Activated naive CD4-positive, alpha-beta T cell treated with anti-CD3 and anti-CD28 coated beads, Interleukin-2, amount 10 ng/mL, durations not matched to agents 7 days and 5 days (primary cell): ENCODE measurements around the gene PPIB.

ENCODE experiments used
- CTCF ChIA-PET: fragments of 350-600 bp; sonication (Branson Sonifier 250); formaldehyde crosslinking; loops from one replicate; lab custom pipeline; 2021; ENCODE audit warnings: antibody characterized with exemption; lab: Charles Lee
- DNase-seq: peaks from one replicate; pipeline ENCODE4 v3.0.0-alpha.2; 2020
- H3K27ac Mint-ChIP-seq: one replicate; pipeline ENCODE4 v1.8.0; 2021; ENCODE audit warnings: mild to moderate bottlenecking, moderate library complexity, mixed read lengths
- H3K27me3 Mint-ChIP-seq: one replicate; pipeline ENCODE4 v1.8.0; 2021; ENCODE audit warnings: mild to moderate bottlenecking, mixed read lengths
- H3K36me3 Mint-ChIP-seq: one replicate; pipeline ENCODE4 v1.8.0; 2021; ENCODE audit warnings: mixed read lengths
- H3K4me1 Mint-ChIP-seq: one replicate; pipeline ENCODE4 v1.8.0; 2021; ENCODE audit warnings: mixed read lengths
- H3K4me3 Mint-ChIP-seq: one replicate; pipeline ENCODE4 v1.8.0; 2021; ENCODE audit warnings: mild to moderate bottlenecking, moderate library complexity, mixed read lengths
- H3K9me3 Mint-ChIP-seq: one replicate; pipeline ENCODE4 v1.8.0; 2021; ENCODE audit warnings: mixed read lengths

PPIB gene

DNA sequence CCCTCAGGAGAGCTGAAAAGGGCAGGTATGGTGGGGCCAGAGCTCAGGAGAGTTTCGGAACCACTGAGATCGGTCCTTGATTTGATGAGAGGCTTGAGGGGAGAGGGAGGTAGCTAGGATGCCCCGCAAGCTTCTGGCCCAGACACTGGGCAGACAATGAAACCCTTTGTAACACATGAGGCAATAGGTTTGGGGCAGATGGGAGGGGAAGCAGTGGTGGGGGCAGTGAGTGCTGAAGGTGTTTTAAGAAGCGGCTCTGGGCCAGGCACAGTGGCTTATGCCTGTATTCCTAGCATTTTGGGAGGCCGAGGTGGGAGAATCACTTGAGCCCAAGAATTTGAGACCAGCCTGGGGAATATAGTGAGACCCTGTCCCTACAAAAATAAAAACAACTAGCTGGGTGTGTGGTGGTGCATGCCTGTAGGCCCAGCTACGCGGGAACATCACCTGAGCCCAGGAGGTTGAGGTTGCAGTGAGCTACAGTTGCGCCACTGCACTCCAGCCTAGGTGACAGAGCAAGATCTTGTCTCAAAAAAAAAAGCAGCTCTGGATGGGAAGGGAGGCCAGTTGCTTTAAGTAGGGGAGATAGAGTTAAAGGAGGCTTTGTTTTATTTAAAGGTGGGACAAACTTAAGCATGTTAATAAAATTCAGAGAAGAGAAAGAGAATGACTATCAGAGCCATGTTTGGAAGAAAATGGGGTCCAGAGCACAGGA, 20.9 kb downstream of the PPIB start:
- no peak for DNase-seq
- H3K9me3 Mint-ChIP-seq: no peaks in the 10 kb centered on the region
- H3K4me3 Mint-ChIP-seq: no peak overlapping the region
- CTCF ChIA-PET: no interaction called here
- H3K4me1 Mint-ChIP-seq: no peaks in the 10 kb centered on the region
- H3K27me3 Mint-ChIP-seq: no peaks in the 10 kb centered on the region
- H3K36me3 Mint-ChIP-seq: peaks cover 12% of the 10 kb centered on the region
- H3K27ac Mint-ChIP-seq: peak overlapping the region; percentile 25

DNA sequence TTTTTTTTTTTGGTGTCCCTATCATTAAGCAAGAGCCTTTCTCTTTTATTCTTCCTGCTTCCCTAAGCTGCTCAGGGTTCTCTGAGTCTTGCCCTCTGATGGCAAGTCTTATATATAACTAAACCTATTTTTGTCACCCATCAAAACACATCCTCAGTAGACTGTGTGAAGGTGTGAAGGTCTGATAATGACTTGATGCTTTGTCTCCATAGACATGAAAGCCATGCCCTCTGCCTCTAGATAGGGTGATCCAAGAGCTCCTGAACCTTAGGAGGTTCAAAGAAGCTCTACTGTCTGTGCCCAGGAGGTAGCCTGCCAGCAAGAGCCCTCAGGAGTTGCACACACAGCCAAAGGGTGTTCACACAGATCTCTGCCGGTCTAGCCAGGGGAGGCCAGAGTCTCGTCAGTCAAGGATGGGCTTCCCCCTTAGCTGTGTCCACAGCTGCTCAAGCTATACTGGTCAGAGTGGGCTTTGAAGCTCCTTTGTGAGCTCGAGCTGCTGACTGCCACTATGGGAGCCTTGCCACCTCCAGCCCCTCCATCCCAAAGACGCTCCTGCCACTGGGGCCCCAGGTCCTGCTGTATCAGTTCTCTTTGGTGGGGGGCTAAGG, 24.4 kb downstream of the PPIB start:
- Mint-ChIP-seq H3K27ac (no peak overlapping the region), H3K9me3 (no peaks in the 10 kb centered on the region), H3K4me1 (no peaks in the 10 kb centered on the region), H3K36me3 (peaks cover 35% of the 10 kb centered on the region), H3K4me3 (no peak overlapping the region), H3K27me3 (no peaks in the 10 kb centered on the region)
- CTCF ChIA-PET: interaction anchor here (0.8 kb wide), 1 partner anchor 15 kb away, joined by 3 read pairs; no protein-coding TSS in a partner anchor
- DNase-seq: no peak

DNA sequence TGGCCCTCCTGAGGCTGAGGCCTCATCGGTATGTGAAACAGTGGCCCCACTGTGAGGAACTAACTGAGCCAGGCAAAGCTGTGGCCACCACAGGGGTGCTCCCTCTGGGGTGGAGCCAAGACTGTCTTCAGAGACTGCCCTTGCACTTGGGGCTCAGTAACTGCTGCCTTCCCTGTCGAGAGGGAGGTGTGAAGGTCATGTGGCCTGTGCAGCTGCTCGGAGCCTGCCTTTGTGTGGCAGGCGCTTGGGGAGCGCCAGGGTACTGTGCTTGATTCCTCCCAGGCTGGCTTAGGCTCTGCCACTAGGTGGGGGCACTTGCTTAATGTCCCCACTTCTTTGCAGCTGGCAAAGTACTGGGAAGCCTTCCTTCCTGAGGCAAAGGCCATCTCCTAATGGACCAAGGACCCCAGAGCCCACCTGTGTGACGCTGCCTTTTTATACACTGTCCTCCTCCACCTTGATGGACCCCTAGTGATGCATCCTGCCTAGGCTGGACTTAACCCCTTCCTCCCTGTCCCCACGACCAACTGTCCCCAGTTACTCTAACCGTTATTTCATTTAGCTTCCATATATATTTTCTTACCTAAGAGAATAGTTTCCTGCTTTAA, 25.5 kb downstream of the PPIB start:
- Mint-ChIP-seq H3K36me3 (peaks cover 40% of the 10 kb centered on the region), H3K4me3 (no peak overlapping the region), H3K4me1 (no peaks in the 10 kb centered on the region), H3K27ac (no peak overlapping the region), H3K27me3 (no peaks in the 10 kb centered on the region), H3K9me3 (no peaks in the 10 kb centered on the region)
- no peak for DNase-seq
- CTCF ChIA-PET: no interaction called here

DNA sequence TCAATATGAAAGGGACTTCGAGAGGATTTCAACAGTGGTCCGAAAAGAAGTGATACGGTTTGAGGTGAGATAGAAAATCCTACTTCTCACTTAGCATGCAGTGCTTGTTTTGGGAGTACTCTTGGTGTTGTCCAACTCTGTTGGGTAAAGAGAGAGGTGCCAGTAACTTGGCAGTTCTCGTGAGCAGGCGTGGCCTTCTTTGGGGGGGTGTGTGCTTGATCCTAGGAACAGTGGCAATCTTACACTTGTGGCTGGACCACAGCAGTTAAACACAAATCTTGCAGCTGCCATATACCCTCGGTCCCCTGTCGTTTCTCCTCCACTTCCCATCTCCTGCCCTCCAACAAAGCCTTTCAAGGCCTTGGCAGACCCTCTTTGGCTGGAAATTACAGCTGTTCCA, 26.5 kb downstream of the PPIB start:
- Mint-ChIP-seq H3K27ac (peak overlapping the region; percentile 17), H3K9me3 (no peaks in the 10 kb centered on the region), H3K36me3 (peaks cover 50% of the 10 kb centered on the region), H3K27me3 (no peaks in the 10 kb centered on the region), H3K4me3 (no peak overlapping the region), H3K4me1 (no peaks in the 10 kb centered on the region)
- CTCF ChIA-PET: no interaction called here
- no peak for DNase-seq

DNA sequence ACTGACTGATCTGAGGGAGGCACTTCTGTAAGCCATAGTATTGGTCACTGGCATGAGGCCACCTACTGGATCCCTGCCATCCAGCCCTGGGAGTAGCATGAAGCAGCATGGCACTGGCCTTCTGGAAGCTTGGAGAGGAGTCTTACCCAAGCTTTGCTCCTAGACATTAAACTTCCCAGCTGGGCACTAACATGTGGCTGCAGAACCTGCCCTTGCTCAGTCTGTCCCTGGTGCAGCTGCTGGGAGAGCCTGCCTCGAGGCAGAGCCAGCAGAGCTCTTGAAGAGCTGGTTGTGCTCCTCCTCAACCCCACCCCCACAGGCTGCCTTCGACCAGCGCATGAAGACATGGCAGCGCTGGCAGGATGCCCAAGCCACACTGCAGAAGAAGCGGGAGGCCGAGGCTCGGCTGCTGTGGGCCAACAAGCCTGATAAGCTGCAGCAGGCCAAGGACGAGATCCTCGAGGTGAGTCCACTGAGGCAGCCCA, 28.4 kb downstream of the PPIB start:
- CTCF ChIA-PET: interaction anchor here (0.8 kb wide), 1 partner anchor 11 kb away, joined by 4 read pairs; no protein-coding TSS in a partner anchor
- Mint-ChIP-seq H3K36me3 (peaks cover 58% of the 10 kb centered on the region), H3K4me1 (no peaks in the 10 kb centered on the region), H3K27ac (no peak overlapping the region), H3K4me3 (no peak overlapping the region), H3K9me3 (no peaks in the 10 kb centered on the region), H3K27me3 (no peaks in the 10 kb centered on the region)
- no peak for DNase-seq

DNA sequence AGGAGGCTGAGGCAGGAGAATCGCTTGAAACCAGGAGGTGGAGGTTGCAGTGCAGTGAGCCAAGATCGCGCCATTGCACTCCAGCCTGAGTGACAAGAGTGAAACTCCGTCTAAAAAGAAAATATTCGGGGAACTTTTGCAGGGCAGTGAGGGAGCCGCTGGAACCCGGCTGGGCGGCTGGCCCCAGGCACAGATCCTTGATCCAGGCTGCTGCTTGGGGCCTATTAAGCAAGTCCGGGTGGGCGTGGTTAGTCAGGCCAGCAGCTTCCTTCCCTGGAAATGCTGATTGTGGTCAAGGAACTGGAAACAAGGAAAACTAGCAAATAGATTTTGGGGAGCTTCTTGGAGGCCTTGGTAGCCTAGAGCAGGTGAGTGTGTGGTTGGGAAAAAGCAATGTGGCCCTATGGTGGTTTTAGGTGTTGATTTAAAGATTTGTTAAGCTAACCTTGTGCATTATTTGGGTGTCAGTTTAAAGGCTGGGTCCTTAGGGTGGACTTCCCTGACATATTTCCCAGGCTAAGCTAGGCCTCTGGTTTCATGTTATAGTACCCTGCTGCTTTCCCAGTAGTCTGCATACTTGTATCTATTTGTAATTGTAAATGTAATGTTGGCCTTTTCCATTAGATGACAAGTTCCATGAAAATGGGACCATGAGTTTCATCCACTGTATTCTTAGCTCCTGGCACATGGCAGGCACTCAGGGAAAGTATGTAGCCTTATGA, 29.0 kb downstream of the PPIB start:
- Mint-ChIP-seq H3K27ac (no peak overlapping the region), H3K4me3 (no peak overlapping the region), H3K36me3 (peaks cover 58% of the 10 kb centered on the region), H3K4me1 (no peaks in the 10 kb centered on the region), H3K27me3 (no peaks in the 10 kb centered on the region), H3K9me3 (no peaks in the 10 kb centered on the region)
- CTCF ChIA-PET: interaction anchor here (0.8 kb wide), 1 partner anchor 10 kb away, joined by 4 read pairs; no protein-coding TSS in a partner anchor
- no peak for DNase-seq

DNA sequence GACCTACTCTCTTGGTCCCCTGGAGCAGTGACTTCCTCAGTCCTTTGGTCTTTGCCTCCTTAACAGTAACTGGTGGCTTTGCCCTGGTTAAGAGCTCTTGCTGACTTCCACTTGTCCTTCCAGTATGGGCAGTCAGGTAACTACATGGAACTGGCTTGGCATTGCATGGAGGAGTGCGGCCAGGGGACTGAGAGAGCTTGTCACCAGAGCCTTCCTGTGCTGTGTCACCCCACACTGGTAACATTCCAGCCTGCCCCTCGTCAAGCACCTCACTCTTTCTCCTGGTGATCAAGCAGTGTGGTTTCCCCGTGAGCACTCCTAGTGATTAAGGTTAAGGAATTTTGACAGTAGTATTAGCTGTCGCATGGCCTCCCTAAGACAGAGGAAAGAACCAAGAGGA, 30.6 kb downstream of the PPIB start:
- no peak overlapping the region for H3K4me3 Mint-ChIP-seq

DNA sequence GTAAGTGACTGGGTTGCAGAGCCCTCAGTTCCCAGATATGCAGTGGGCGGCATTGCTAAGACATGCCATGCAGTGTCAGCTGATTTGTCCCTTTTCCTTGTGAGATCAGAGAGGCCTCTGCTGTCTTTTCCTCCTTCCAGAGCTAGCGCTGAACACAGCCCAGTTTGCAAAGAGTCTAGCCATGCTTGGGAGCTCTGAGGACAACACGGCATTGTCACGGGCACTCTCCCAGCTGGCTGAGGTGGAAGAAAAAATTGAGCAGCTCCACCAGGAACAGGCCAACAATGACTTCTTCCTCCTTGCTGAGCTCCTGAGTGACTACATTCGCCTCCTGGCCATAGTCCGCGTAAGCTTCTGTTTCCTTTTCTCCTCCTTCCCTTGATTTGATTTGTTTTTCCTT, 31.3 kb downstream of the PPIB start:
- Mint-ChIP-seq H3K27me3 (no peaks in the 10 kb centered on the region), H3K9me3 (no peaks in the 10 kb centered on the region), H3K36me3 (peaks cover 62% of the 10 kb centered on the region), H3K27ac (peak overlapping the region; percentile 33), H3K4me1 (no peaks in the 10 kb centered on the region), H3K4me3 (no peak overlapping the region)
- no peak for DNase-seq
- CTCF ChIA-PET: interaction anchor here (0.7 kb wide), 1 partner anchor 18 kb away, joined by 3 read pairs; no protein-coding TSS in a partner anchor

More for the DNA sequence above, 30.6 kb downstream of the PPIB start:
- no peak for DNase-seq
- H3K4me1 Mint-ChIP-seq: no peaks in the 10 kb centered on the region
- H3K27ac Mint-ChIP-seq: no peak overlapping the region
- peaks cover 64% of the 10 kb centered on the region for H3K36me3 Mint-ChIP-seq
- CTCF ChIA-PET: interaction anchor here (0.7 to 0.9 kb wide), 2 partner anchors 17 to 22 kb away, joined by 3 read pairs; no protein-coding TSS in a partner anchor
- no peaks in the 10 kb centered on the region for H3K27me3 Mint-ChIP-seq
- no peaks in the 10 kb centered on the region for H3K9me3 Mint-ChIP-seq

DNA sequence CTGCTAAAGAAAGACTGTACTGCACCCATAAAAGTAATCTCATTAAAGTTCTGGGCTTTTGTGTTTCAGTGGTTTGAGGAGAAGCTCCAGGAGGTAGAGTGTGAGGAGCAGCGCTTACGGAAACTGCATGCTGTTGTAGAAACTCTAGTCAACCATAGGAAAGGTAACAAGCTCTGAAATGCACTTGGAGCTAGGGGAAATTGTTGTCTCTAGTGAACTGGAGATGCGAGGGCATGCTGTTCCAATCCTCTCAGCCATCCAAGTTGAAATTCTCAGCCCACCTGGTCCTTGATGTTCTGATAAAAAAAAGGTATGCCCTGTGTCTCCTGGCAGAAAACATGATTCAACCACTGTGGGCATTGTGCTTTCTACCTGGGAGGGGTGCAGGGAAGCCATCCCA, 32.7 kb downstream of the PPIB start:
- CTCF ChIA-PET: no interaction called here
- no peak for DNase-seq
- Mint-ChIP-seq H3K4me1 (no peaks in the 10 kb centered on the region), H3K27me3 (no peaks in the 10 kb centered on the region), H3K9me3 (no peaks in the 10 kb centered on the region), H3K4me3 (no peak overlapping the region), H3K36me3 (peaks cover 59% of the 10 kb centered on the region), H3K27ac (no peak overlapping the region)

DNA sequence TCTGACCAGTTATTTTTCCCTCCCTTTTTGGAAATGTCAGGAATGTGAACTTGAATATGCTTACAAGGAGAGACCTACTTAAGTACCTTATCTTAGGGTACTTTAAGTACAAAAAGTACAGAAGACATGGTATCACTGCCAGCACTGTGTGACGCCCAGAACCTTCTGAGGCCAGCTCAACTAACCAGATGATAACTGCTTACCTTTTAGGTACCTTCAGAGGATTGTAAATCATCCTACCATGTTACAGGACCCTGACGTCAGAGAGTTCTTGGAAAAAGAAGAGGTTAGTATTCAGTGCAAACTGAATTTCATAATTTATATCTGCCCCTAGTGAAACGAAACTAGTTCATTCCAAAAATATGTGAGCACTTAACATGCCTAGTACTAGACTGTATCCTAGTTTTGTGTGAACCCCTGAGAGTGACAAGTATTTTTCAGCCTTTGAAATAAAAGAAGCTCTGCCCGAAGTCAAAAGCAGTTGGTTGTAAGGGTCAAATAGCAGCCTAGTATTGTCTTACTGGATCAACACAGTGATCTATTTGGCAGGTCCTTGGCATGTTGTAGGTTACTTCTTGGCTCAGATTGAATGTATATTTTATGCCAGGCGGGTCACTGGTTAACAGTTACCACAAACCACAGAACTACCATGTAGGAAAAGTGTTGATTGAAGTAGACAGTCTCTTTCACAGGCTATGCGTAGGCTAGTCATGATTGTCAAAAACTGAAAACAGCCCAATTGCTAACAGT, 35.1 kb downstream of the PPIB start:
- peaks cover 56% of the 10 kb centered on the region for H3K36me3 Mint-ChIP-seq
- CTCF ChIA-PET: no interaction called here
- H3K27me3 Mint-ChIP-seq: no peaks in the 10 kb centered on the region
- no peaks in the 10 kb centered on the region for H3K9me3 Mint-ChIP-seq
- H3K4me1 Mint-ChIP-seq: no peaks in the 10 kb centered on the region
- no peak overlapping the region for H3K4me3 Mint-ChIP-seq
- H3K27ac Mint-ChIP-seq: no peak overlapping the region
- no peak for DNase-seq

DNA sequence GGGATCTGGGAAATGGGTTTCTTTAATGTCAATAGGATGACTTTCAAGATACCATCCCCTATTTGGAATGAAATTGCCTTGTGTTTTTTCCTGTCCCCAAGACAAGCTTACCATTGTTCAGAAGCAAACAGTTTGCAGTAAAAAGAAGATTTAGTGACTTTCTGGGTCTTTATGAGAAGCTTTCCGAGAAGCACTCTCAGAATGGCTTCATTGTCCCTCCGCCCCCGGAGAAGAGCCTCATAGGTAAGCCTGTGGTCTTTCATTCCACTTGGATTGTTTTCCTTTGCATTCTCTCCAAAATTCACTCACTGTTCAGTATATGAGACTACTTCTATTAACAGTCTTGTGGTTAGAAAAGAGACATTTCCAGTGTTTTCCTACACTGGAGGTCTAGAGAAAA, 36.8 kb downstream of the PPIB start:
- no peaks in the 10 kb centered on the region for H3K4me1 Mint-ChIP-seq
- no peak overlapping the region for H3K27ac Mint-ChIP-seq
- peaks cover 45% of the 10 kb centered on the region for H3K36me3 Mint-ChIP-seq
- H3K27me3 Mint-ChIP-seq: no peaks in the 10 kb centered on the region
- H3K4me3 Mint-ChIP-seq: no peak overlapping the region
- CTCF ChIA-PET: no interaction called here
- DNase-seq: no peak
- H3K9me3 Mint-ChIP-seq: no peaks in the 10 kb centered on the region

DNA sequence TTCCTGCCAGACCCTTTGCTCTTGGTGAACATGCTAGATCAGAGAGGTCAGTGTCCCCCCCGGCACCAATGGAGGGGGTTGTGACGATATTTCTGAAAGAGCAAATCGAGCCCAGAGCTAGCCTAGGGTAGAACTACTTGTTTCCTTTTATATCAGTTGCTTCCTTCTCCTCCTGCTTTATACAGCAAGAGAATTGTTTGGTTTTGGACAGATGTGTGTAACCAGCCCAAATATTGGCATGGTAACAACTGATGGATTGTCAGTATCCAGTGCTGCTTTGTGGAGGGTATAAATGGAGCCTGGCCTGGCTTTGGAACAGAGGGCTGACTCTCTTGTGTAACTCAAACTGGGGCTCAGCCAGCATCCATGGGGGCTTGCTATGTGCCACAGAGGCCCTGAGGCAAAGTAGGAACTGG, 39.9 kb downstream of the PPIB start:
- Mint-ChIP-seq H3K4me3 (no peak overlapping the region), H3K27ac (no peak overlapping the region), H3K27me3 (no peaks in the 10 kb centered on the region), H3K36me3 (peaks cover 52% of the 10 kb centered on the region), H3K9me3 (no peaks in the 10 kb centered on the region), H3K4me1 (no peaks in the 10 kb centered on the region)
- DNase-seq: no peak
- CTCF ChIA-PET: interaction anchor here (1.3 to 1.5 kb wide), 2 partner anchors 11 to 26 kb away, joined by 4 read pairs; no protein-coding TSS in a partner anchor

DNA sequence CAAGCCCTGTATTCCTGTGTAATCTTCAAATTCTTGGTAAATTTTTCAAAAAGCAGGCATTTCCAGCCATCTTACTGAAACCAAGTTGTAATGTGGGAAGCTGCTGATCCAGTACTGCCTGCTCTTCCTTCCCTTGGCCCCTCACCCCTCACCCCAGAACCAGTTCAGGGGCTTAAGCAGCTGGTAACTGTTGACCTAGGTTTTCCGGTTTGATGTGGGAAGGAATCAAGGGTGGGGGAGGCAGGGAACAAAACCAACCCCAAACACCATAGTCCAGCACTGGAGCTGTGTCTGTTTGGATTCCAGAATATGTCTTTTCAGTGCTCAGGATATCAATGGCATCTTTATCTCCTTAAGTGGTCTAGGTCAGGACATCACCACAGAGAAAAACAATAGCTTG, 40.4 kb downstream of the PPIB start:
- Mint-ChIP-seq H3K9me3 (no peaks in the 10 kb centered on the region), H3K4me3 (no peak overlapping the region), H3K36me3 (peaks cover 50% of the 10 kb centered on the region), H3K27ac (no peak overlapping the region), H3K4me1 (no peaks in the 10 kb centered on the region), H3K27me3 (no peaks in the 10 kb centered on the region)
- no peak for DNase-seq
- CTCF ChIA-PET: interaction anchor here (1.3 to 1.5 kb wide), 2 partner anchors 12 to 27 kb away, joined by 4 read pairs; no protein-coding TSS in a partner anchor
